ENCODE results near the gene THEMIS2. TPM values are rescaled to one million over a fixed set of nuclear protein-coding genes. Genes with fewer than 3 reads are reported as not detected.
A peak's percentile ranks its signal among the peaks of the same experiment; 100 is the strongest.

THEMIS2 gene
- total and polyA plus RNA-seq, 9 of the 15 experiments (the other 6 are each of a cell fraction or from before 2014, with no cell fraction given), result 2.3 to 12.7 (median 8.0) TPM

- no peak for ATAC-seq
Measured at GRCh38 chr1:27931184-27931583, 58.8 kb downstream of the THEMIS2 start.

More at GRCh38 chr1:27931184-27931583, 58.8 kb downstream of the THEMIS2 start:
- no peaks in the 10 kb centered on the region for H4K20me1 ChIP-seq (replicated peaks; ENCODE audit: control insufficient read depth, insufficient read depth, low read length)
- no peak overlapping the region for H2AFZ ChIP-seq (ENCODE audit: low read depth, low read length)
- POLR2A ChIA-PET, result interaction anchor here (0.7 to 1.4 kb wide), 5 partner anchors 10 to 331 kb away, joined by 3 to 7 read pairs (median 4); no protein-coding TSS in a partner anchor
- no peak overlapping the region for H3K4me3 ChIP-seq
- no peak overlapping the region for H3K9ac ChIP-seq (ENCODE audit: insufficient read depth in 1 of 2, low read depth in 2 of 2, low read length in 2 of 2)
- DNase-seq (ENCODE audit: extremely low read depth in 1 of 4, low spot score in 3 of 4) (peak in 1 of 4 experiments; percentile 6), FAIRE-seq (no peak)
- no peaks in the 10 kb centered on the region for H3K27me3 ChIP-seq (ENCODE audit: control insufficient read depth in 2 of 2, insufficient read depth in 2 of 2, low read length in 2 of 2)
- in situ Hi-C loops (cut with MboI) (no loop called here), intact Hi-C loops (cut with micrococcal nuclease) (no loop called here)
- TF ChIP-seq MECOM (CRISPR knock-in tag; IDR thresholded peaks at IDR 0.05) (no peak), XRCC4 (IDR thresholded peaks at IDR 0.05; ENCODE audit: extremely low read depth, insufficient read depth, insufficient read length) (no peak), PREB (CRISPR knock-in tag; IDR thresholded peaks at IDR 0.05) (no peak), CREB1 (IDR thresholded peaks at IDR 0.05) (no peak), CREB1 (CRISPR knock-in tag; IDR thresholded peaks at IDR 0.05) (no peak), KLF6 (CRISPR knock-in tag; IDR thresholded peaks at IDR 0.05; ENCODE audit: borderline replicate concordance) (no peak), MCM3 (IDR thresholded peaks at IDR 0.05) (no peak), RERE (CRISPR knock-in tag; IDR thresholded peaks at IDR 0.05; ENCODE audit: borderline replicate concordance) (no peak), SRSF9 (IDR thresholded peaks at IDR 0.05; ENCODE audit: borderline replicate concordance, low read depth, low read length) (no peak)
- no peaks in the 10 kb centered on the region for H3K36me3 ChIP-seq (ENCODE audit: control insufficient read depth, insufficient read depth, low read length)
- H3K4me1 ChIP-seq (replicated peaks in 1 of 2; ENCODE audit: control insufficient read depth in 2 of 2, insufficient read depth in 2 of 2, low read length in 2 of 2), result peaks cover 7 to 14% of the 10 kb centered on the region in 2 experiments
- no peaks in the 10 kb centered on the region for H3K9me1 ChIP-seq (ENCODE audit: control insufficient read depth, insufficient read depth, low read length)
- no peak overlapping the region for H3K4me2 ChIP-seq (ENCODE audit: insufficient read depth, low read length)
- CTCF ChIA-PET (ENCODE audit: low intra/inter-chr PET ratio), result no interaction called here
- no peak overlapping the region for H3K27ac ChIP-seq (ENCODE audit: extremely low read depth, low read depth, low read length)
- no peaks in the 10 kb centered on the region for H3K79me2 ChIP-seq (ENCODE audit: control insufficient read depth, insufficient read depth, low read length)
- BruUV-seq (replicated peaks), result no TSS peak
- H3K9me3 ChIP-seq (replicated peaks; ENCODE audit: control insufficient read depth, insufficient read depth, low read depth, low read length), result no peaks in the 10 kb centered on the region
- WGBS (ENCODE audit: insufficient coverage, low coverage, missing lambda C conversion rate), result 76% methylated on average over 6 of the region's 6 CpGs
